ENCODE results near the gene FBXO44. TPM values are rescaled to one million over a fixed set of nuclear protein-coding genes. Genes with fewer than 3 reads are reported as not detected.

FBXO44 gene
- total and polyA plus RNA-seq, 2 donors (not counting 1 experiment from before 2014, with no cell fraction given) = 8.1 to 17.8 TPM

DNA sequence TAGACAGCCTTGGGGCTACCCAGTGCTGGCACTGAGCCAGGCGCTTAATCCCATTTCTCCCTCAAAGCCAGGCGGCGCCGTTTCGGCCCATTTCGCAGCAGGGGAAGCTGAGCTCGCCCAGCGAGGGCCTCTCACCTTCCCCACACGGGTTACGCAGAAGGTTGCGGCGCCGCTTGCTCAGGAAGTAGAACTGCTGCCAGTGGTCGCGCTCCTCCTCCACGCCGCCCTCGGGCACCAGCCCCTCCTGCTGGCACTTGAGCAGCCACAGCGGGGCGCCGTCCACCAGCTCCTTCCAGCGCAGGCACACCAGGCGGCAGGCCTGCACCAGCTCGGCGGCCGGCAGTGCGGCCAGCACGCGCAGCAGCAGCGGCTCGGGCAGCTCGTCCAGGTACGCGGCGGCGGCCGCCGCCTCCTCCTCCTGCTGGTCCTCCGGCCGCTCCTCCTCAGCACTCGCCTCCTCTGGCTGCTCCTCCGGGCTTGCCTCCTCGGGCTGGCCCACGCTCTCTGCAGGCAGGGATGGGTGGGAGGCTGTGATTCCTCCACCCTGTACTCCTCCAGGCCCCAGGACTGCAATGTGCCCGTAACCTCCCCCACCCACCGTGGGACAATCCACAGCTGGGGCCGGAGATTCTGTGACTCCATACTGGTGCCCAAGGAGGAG lies 4.2 kb upstream of the FBXO44 start:
- Histone ChIP-seq H3K79me2 (ENCODE audit: control insufficient read depth, insufficient read depth, low read length) (no peaks in the 10 kb centered on the region), H3K27me3 (ENCODE audit: control insufficient read depth, insufficient read depth, low read length) (peaks cover 5% of the 10 kb centered on the region), H3K4me3 (replicated peaks in 1 of 4; ENCODE audit: control extremely low read depth in 1 of 4, insufficient read depth in 1 of 4, low read depth in 3 of 4, low read length in 4 of 4) (no peak overlapping the region), H2AFZ (ENCODE audit: low read length) (no peak overlapping the region), H3K9me3 (ENCODE audit: control insufficient read depth, insufficient read depth, low read depth, low read length) (no peaks in the 10 kb centered on the region), H3K27ac (ENCODE audit: insufficient read depth, low read length) (no peak overlapping the region), H3K4me1 (ENCODE audit: control insufficient read depth, extremely low read depth, insufficient read depth, low read length) (peaks cover 3% of the 10 kb centered on the region), H4K20me1 (ENCODE audit: control insufficient read depth, extremely low read depth, insufficient read depth, low read length) (no peaks in the 10 kb centered on the region), H3K9ac (ENCODE audit: insufficient read depth, low read length) (no peak overlapping the region), H3K4me2 (ENCODE audit: extremely low read depth, insufficient read depth, low read length) (no peak overlapping the region), H3K36me3 (ENCODE audit: control insufficient read depth, insufficient read depth, low read length) (no peaks in the 10 kb centered on the region)
- TF ChIP-seq EZH2 (IDR thresholded peaks at IDR 0.05; ENCODE audit: low read length, missing control alignments) = no peak
- TF ChIP-seq, protein P1, sequence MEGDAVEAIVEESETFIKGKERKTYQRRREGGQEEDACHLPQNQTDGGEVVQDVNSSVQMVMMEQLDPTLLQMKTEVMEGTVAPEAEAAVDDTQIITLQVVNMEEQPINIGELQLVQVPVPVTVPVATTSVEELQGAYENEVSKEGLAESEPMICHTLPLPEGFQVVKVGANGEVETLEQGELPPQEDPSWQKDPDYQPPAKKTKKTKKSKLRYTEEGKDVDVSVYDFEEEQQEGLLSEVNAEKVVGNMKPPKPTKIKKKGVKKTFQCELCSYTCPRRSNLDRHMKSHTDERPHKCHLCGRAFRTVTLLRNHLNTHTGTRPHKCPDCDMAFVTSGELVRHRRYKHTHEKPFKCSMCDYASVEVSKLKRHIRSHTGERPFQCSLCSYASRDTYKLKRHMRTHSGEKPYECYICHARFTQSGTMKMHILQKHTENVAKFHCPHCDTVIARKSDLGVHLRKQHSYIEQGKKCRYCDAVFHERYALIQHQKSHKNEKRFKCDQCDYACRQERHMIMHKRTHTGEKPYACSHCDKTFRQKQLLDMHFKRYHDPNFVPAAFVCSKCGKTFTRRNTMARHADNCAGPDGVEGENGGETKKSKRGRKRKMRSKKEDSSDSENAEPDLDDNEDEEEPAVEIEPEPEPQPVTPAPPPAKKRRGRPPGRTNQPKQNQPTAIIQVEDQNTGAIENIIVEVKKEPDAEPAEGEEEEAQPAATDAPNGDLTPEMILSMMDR (conservative IDR thresholded peaks at IDR 0.05 in 1 of 2, IDR thresholded peaks at IDR 0.05 in 1 of 2; ENCODE audit: low read depth in 1 of 2, low read length in 2 of 2) = peak; percentile 53 to 54
- DNase-seq (ENCODE audit: low read depth in 2 of 2) = peak; percentile 62 to 68

DNA sequence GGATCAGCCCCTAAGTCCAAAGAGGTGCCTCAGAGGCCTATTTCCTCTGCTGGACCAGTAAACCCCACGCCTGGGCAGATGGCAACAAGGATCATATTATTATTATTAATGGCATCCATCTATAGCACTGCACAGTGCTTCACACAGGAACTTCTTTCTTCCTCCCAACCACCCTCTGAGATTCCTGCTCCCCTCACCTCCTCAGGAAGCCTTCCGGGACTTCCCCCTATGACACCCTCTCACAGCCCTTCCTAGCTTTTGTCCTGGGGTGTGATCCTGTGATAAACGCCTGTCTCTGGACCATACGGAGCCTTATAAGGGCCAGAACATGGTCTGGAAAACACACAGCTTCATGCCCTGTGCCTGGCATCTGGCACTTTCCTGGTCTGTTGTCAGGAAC lies 3.7 kb upstream of the FBXO44 start:
- H3K4me2 ChIP-seq (ENCODE audit: extremely low read depth, insufficient read depth, low read length) = no peak overlapping the region
- H4K20me1 ChIP-seq (ENCODE audit: control insufficient read depth, extremely low read depth, insufficient read depth, low read length) = no peaks in the 10 kb centered on the region
- H3K9ac ChIP-seq (ENCODE audit: insufficient read depth, low read length) = no peak overlapping the region
- TF ChIP-seq EZH2 (IDR thresholded peaks at IDR 0.05; ENCODE audit: low read length, missing control alignments) = no peak
- TF ChIP-seq, protein P1 (conservative IDR thresholded peaks at IDR 0.05 in 1 of 2, IDR thresholded peaks at IDR 0.05 in 1 of 2; ENCODE audit: low read depth in 1 of 2, low read length in 2 of 2) = no peak
- no peak overlapping the region for H3K27ac ChIP-seq (ENCODE audit: insufficient read depth, low read length)
- no peaks in the 10 kb centered on the region for H3K36me3 ChIP-seq (ENCODE audit: control insufficient read depth, insufficient read depth, low read length)
- peaks cover 3% of the 10 kb centered on the region for H3K4me1 ChIP-seq (ENCODE audit: control insufficient read depth, extremely low read depth, insufficient read depth, low read length)
- H3K27me3 ChIP-seq (ENCODE audit: control insufficient read depth, insufficient read depth, low read length) = peaks cover 5% of the 10 kb centered on the region
- no peak overlapping the region for H2AFZ ChIP-seq (ENCODE audit: low read length)
- no peaks in the 10 kb centered on the region for H3K79me2 ChIP-seq (ENCODE audit: control insufficient read depth, insufficient read depth, low read length)
- H3K4me3 ChIP-seq (replicated peaks in 1 of 4; ENCODE audit: control extremely low read depth in 1 of 4, insufficient read depth in 1 of 4, low read depth in 3 of 4, low read length in 4 of 4) = no peak overlapping the region
- DNase-seq (ENCODE audit: low read depth in 2 of 2) = no peak
- no peaks in the 10 kb centered on the region for H3K9me3 ChIP-seq (ENCODE audit: control insufficient read depth, insufficient read depth, low read depth, low read length)

DNA sequence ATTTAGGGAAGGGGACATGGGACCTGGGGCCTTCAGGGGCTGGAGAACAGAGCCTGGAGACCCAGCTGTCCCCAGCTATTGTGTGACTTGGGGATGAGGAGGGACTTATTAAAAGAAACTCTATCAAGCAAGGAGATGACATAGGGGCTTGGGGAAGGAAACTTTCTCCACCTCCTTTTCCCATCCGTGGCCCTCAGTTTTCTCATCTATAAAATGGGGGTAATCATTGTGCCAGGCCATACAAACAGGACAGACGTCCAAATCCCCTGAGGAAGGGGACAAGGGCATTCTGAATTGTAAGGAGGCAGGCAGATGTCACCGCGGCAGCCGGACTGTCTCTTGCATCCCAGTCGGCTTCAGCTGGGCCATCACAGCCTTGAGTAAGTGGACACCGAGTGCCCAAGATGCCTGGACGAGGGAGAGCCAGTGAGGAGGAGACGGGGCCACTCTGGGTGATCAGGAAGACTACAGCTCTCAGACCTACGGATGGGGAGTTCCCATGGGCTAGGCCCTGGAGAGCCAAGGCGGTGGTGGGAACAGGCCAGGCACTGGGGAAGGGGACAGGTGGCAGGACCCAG lies 2.4 kb upstream of the FBXO44 start:
- H3K36me3 ChIP-seq (ENCODE audit: control insufficient read depth, insufficient read depth, low read length) = no peaks in the 10 kb centered on the region
- no peaks in the 10 kb centered on the region for H3K79me2 ChIP-seq (ENCODE audit: control insufficient read depth, insufficient read depth, low read length)
- no peak overlapping the region for H3K27ac ChIP-seq (ENCODE audit: insufficient read depth, low read length)
- peaks cover 5% of the 10 kb centered on the region for H3K27me3 ChIP-seq (ENCODE audit: control insufficient read depth, insufficient read depth, low read length)
- H3K4me1 ChIP-seq (ENCODE audit: control insufficient read depth, extremely low read depth, insufficient read depth, low read length) = peaks cover 3% of the 10 kb centered on the region
- H4K20me1 ChIP-seq (ENCODE audit: control insufficient read depth, extremely low read depth, insufficient read depth, low read length) = no peaks in the 10 kb centered on the region
- H2AFZ ChIP-seq (ENCODE audit: low read length) = no peak overlapping the region
- no peak overlapping the region for H3K9ac ChIP-seq (ENCODE audit: insufficient read depth, low read length)
- no peaks in the 10 kb centered on the region for H3K9me3 ChIP-seq (ENCODE audit: control insufficient read depth, insufficient read depth, low read depth, low read length)
- no peak for DNase-seq (ENCODE audit: low read depth in 2 of 2)
- TF ChIP-seq EZH2 (IDR thresholded peaks at IDR 0.05; ENCODE audit: low read length, missing control alignments) = no peak
- TF ChIP-seq, protein P1 (conservative IDR thresholded peaks at IDR 0.05 in 1 of 2, IDR thresholded peaks at IDR 0.05 in 1 of 2; ENCODE audit: low read depth in 1 of 2, low read length in 2 of 2) = no peak
- no peak overlapping the region for H3K4me2 ChIP-seq (ENCODE audit: extremely low read depth, insufficient read depth, low read length)
- no peak overlapping the region for H3K4me3 ChIP-seq (replicated peaks in 1 of 4; ENCODE audit: control extremely low read depth in 1 of 4, insufficient read depth in 1 of 4, low read depth in 3 of 4, low read length in 4 of 4)
